GM19239 (cell line): ENCODE measurements around the gene PRDM15.

ENCODE experiments used
- DNase-seq: peaks from one replicate; pipeline ENCODE4 v3.0.0; 2011; ENCODE audit warnings: low spot score; ENCODE audit not compliant: insufficient read length
- FAIRE-seq: peaks from 2 replicates; lab custom pipeline; 2011; peaks lifted over from hg19 to GRCh38; lab: Jason Lieb, UNC

Gene PRDM15

DNA sequence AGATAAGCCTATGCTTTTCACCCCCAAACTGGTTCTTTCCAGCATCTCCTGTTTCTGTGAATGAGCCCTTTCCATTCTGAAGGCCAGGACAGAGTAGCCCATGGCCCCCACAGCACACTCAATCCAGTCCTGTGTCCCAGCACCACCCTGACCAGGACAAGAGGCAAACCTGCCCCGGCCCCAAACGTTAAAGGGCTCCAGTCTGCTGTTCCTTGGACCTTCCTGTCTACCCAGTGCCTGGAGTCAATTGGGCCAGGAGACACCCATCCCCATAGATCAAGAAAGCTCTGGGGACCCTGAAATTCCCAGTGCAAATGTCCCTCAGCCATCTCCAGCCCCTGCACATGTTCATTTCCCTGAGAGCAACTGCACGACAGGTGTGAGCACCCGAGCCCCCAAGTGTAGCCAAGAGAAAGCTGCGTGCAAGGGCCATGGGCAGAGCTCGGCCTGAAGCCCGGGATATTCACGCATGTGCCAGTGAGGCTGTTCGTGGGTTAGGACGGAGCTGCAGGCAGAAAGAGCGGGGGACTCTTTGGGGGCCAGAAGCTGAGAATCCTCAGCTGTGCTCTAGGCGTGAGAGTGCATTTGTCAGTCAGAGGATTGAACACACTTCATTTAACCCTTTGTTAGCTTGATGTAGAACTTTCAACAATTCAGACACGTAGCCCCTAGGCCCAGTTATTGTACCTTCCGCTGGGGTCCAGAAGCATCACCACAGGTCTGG, 108.1 kb downstream of the PRDM15 start:
- FAIRE-seq (no peak), DNase-seq (no peak)

- no peak for DNase-seq
Measured at GRCh38 chr21:41769933-41770332, 109.2 kb downstream of the PRDM15 start.

GRCh38 chr21:41769521-41769920, 109.6 kb downstream of the PRDM15 start:
- DNase-seq (no peak), FAIRE-seq (no peak)

More at GRCh38 chr21:41769933-41770332, 109.2 kb downstream of the PRDM15 start:
- FAIRE-seq: no peak

GRCh38 chr21:41769111-41769510, 110.0 kb downstream of the PRDM15 start:
- FAIRE-seq (no peak), DNase-seq (no peak)

DNA sequence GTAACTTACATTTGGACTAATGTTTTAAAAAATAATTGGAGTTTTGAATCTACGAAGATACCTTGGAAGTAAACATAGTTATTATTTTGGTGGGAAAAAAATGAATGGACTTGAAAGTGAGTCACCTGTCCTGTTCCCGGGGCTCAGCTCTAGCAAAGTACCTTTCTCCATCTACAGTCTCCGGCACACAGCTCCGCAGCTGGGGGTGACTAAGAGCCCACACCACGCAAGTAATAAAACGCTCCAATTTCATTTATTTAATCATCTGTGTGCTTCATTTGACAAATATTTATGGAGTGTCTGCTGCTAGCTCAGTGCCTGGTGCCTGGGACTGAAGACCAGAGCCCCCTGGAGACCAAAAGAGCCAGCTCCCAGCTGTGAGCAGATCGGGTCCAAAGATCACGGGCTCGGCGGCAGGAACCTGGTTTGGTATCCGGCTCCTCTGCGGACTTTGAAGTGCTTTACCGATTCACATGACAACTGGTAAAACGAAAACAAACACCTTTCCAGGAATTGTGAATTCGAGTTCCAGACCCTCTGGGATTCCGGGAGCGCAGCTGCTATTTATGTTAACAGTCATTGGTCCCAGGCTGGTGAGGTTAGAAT, 110.6 kb downstream of the PRDM15 start:
- DNase-seq (no peak), FAIRE-seq (peak; percentile 31)

GRCh38 chr21:41767606-41768436, 111.3 kb downstream of the PRDM15 start:
- DNase-seq: no peak
- peak; percentile 42 for FAIRE-seq

DNA sequence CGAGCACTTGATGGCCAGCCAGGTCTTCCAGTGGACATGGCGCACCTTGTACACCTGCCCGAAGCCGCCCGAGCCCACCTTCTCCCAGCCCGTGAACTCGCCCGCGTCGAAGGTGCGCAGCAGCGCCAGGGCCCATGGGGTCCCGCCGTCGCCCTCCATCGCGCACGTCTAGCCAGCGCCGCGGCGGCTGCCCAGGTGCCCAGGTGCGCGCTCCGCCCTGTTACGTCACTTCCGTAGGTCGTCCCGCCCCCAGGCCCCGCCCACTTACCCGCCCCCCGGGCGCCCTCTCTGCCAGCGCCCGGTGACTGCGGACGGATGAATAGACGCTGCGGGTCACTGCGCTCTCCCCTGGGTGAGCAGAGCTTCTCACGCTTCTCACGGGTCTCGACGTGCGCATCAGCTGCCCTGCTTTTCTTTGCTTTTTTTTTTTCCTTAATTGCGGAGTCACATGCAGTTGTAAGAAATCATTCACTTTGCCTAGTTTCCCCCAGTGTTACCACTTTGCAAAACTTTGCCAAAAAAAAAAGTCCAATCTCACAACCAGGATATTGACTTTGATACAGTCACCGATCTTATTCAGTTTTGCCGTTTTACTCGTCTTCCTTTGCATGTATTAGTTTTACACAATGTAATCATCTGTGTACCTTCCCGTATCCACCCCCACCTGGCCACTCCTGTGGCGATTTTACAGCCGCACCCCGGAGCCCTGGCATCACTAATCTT, 112.1 kb downstream of the PRDM15 start, which contains the start of gene RIPK4:
RIPK4 (minus strand) TSS at position 170 of the 723 bp plus-strand sequence; CDS start at position 159, 11 bp downstream.
- FAIRE-seq (no peak), DNase-seq (peak; percentile 73)

DNA sequence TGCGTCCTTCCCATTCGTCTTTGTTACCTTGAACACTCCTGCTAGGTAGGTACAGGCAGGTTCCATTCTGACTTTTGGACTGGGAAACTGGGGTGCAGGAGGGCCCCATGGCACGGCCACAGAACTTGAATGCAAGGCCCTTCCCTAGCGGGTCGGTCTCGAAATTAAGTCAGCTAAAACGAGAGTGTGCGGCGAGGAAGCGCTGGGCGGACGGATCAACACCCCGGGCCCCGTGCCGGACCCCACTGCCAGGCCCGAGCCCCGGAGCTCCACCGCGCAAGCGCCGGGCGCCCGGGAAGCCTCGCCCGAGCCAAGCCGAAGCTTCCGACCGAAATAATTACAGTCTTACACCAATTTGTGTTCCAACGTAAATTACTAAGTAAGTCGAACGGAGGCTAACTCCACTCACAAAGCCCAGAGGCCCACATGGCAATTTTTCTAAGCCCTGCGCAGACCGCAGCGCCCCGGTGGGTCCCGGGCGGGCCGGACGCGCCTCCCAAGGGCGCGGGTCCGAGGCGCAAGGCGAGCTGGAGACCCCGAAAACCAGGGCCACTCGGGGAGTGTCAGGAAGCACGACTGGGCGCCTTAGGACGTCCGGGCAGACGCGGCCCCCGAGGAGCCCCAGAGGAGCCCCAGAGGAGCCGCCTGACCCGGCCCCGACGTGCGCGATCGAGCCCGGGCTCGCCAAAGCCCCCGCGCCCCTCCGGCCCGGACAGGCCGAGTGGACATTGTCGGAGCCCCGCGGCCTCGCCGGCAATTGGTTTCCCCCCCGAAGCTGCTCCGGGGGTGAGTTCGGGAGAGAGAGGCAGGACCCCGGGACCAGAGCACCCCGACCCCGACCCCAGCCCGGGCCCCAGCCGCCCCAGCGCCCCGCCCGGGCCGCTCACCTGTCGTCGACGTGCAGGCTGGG, 112.9 kb downstream of the PRDM15 start:
- no peak for FAIRE-seq
- no peak for DNase-seq

GRCh38 chr21:41765420-41765821, 113.7 kb downstream of the PRDM15 start:
- DNase-seq (no peak), FAIRE-seq (no peak)

DNA sequence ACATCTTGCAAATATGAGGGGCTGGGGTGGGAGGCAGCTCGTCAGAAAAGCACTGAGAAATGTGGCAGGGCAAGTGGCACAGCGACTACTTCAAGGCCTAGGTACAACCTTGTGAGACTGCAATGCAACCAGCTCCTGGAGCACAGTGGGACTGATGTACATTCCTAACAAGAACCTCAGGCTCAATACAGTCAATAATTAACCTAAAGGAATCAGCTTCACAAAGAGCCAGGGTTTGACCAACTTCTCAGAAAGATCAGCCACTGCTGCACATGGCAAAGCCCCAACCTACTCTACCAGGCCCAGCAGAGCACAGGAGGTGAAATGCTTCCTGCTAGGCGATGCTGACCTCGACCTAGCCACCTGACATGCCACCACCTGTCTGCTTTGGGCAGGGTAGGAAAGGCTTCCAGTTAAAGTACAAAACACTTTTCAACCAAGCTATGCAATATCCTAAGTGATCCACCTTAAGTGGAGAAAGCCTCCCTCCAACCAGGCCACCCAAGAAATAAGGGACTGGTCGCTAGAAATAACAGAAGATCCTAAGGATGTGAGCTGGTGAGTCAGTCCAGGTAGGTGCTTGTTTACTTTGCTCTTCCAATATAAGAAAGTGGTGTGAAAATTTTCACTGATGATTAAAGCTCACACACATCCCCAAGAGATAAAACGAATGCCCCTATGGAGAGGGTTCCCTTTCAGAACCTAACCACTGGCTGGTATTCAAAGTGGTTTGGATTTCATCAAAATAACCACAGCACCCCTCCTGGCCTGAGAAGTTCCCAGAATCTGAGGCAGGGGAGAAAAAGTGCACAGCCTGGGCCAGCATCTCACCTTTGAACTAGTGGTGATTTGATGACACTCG, 114.4 kb downstream of the PRDM15 start:
- no peak for FAIRE-seq
- no peak for DNase-seq

- FAIRE-seq (no peak), DNase-seq (no peak)
Measured at GRCh38 chr21:41763996-41764395, 115.1 kb downstream of the PRDM15 start.

DNA sequence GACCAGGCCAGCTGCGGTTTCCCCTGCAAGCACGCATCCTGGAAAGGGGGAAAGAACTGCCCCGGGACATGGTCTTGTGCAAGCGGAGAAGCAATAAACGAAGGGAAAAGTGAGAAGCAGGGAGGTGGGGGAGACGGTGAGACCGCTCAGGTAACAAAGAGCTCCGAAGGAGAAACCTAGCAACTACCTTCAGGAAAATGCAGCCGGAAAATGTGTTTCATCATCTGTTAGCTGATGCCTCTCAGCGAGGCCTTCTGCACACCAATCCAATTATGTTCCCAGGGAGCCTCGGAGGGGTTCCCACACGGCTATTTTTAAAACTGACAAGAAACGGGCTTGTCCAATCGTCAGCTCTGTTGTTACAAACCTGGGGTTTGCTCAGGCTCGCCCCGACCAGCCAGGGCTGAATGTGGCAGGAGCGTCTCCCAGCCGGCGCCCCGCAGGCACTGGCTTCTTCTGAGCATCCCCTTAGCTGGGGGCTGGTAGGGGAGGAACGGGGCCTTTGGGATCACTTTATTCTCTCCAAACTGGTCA, 115.7 kb downstream of the PRDM15 start:
- FAIRE-seq (no peak), DNase-seq (no peak)

DNA sequence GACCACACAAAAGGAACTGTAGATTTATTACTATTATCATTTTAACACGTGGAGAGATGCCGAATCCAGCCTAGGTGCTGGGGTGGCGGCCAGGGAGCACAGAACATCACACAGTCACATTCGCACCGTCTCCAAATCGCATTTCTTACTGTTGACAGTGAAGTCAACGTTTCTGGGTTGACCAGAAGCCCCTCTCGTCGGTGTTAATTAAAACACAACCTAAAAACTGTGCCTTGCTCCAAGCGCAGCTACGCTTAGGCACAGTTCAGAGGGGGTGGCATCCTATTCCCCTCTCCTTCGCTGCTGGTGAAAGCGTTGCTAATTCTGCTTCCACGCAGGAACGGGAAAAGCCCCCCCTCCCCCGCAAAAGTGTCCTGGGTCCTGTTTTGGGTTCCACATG, 116.4 kb downstream of the PRDM15 start:
- DNase-seq: no peak
- FAIRE-seq: no peak

DNA sequence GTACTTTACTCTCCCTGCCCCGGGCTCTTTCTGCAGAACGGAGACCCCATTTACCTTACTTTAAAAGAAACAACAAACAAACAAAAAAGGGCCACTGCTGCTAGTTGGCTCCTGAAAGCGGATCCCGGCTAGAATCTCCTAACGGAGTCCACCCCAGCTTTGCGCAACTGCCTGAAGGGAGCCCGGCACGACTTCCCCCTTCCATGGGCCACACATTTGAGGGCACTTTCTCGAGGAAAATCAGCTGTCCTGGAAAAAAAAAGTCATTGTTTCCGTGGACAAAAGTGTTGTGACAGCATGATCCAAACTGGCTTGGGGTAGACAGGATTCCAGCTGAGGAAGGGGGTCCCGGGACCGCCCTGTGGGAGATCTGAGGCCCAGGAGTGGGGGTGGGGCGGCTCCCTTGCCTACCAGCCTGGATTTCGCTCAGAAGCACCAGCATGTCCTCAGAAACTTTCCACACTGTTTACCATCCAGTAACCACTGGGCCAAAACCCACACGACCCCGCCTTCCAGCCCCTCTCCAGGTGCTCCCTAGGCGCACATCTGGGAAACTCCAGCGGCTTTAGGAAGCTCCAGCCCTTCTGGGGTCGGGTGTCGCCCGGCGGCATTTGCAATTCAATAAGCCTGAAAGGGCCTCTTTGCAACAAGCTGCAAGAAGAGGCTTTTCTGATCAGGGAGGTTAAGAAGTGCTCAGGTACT, 117.1 kb downstream of the PRDM15 start:
- no peak for FAIRE-seq

GRCh38 chr21:41761211-41761933, 117.8 kb downstream of the PRDM15 start:
- DNase-seq (no peak), FAIRE-seq (no peak)

More for the DNA sequence above, 117.1 kb downstream of the PRDM15 start:
- no peak for DNase-seq

GRCh38 chr21:41760411-41760810, 118.7 kb downstream of the PRDM15 start:
- FAIRE-seq: no peak
- DNase-seq: no peak

GRCh38 chr21:41759926-41760325, 119.2 kb downstream of the PRDM15 start:
- DNase-seq: no peak
- FAIRE-seq: no peak
